ENCODE results near the gene MAN2B1. TPM values are rescaled to one million over a fixed set of nuclear protein-coding genes. Genes with fewer than 3 reads are reported as not detected.
A peak's percentile ranks its signal among the peaks of the same experiment; 100 is the strongest.

Gene MAN2B1
- total RNA-seq, 1 donor from 2014 or later, result 98.4 TPM

- Mint-ChIP-seq H3K27ac (ENCODE audit: unreplicated experiment) (no peak overlapping the region), H3K27me3 (ENCODE audit: unreplicated experiment) (peaks cover 11% of the 10 kb centered on the region), H3K9me3 (ENCODE audit: unreplicated experiment) (no peaks in the 10 kb centered on the region), H3K36me3 (ENCODE audit: low read depth, unreplicated experiment) (no peaks in the 10 kb centered on the region), H3K4me3 (ENCODE audit: unreplicated experiment) (no peak overlapping the region), H3K4me1 (ENCODE audit: unreplicated experiment) (peaks cover 12% of the 10 kb centered on the region)
- TF ChIP-seq CTCF (IDR thresholded peaks at IDR 0.05; ENCODE audit: unreplicated experiment), result no peak
- no peak for DNase-seq (ENCODE audit: low spot score)
Observed at GRCh38 chr19:12638611-12639182, 27.8 kb downstream of the MAN2B1 start.

GRCh38 chr19:12636631-12637030 is 29.9 kb downstream of the MAN2B1 start:
- no peak for TF ChIP-seq CTCF (IDR thresholded peaks at IDR 0.05; ENCODE audit: unreplicated experiment)
- H3K27ac Mint-ChIP-seq (ENCODE audit: unreplicated experiment), result no peak overlapping the region
- H3K4me1 Mint-ChIP-seq (ENCODE audit: unreplicated experiment), result peaks cover 12% of the 10 kb centered on the region
- no peak overlapping the region for H3K4me3 Mint-ChIP-seq (ENCODE audit: unreplicated experiment)
- no peaks in the 10 kb centered on the region for H3K36me3 Mint-ChIP-seq (ENCODE audit: low read depth, unreplicated experiment)
- no peaks in the 10 kb centered on the region for H3K9me3 Mint-ChIP-seq (ENCODE audit: unreplicated experiment)
- no peak for DNase-seq (ENCODE audit: low spot score)
- peaks cover 9% of the 10 kb centered on the region for H3K27me3 Mint-ChIP-seq (ENCODE audit: unreplicated experiment)

DNA sequence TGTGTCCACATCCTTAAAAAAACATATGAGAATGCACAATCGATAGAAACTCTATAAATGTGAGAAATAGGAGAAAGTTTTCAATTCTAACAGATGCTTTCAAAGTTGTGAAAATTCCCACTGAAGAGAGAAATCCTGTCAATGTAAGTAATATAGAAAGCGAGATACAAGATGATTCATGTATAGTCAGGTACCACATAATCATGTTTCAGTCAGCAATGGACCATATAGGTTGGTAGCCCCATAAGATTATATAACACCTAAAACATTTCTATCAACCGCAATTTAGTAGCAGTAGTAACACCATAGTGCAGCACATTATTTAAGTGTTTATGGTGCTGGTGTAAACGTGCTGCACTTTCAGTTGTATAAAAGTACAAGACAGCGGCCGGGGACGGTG is 37.3 kb downstream of the MAN2B1 start:
- H3K9me3 Mint-ChIP-seq (ENCODE audit: unreplicated experiment), result peaks cover 17% of the 10 kb centered on the region
- H3K4me1 Mint-ChIP-seq (ENCODE audit: unreplicated experiment), result no peaks in the 10 kb centered on the region
- no peak for DNase-seq (ENCODE audit: low spot score)
- peak overlapping the region; percentile 90 for H3K4me3 Mint-ChIP-seq (ENCODE audit: unreplicated experiment)
- peaks cover 54% of the 10 kb centered on the region for H3K36me3 Mint-ChIP-seq (ENCODE audit: low read depth, unreplicated experiment)
- no peaks in the 10 kb centered on the region for H3K27me3 Mint-ChIP-seq (ENCODE audit: unreplicated experiment)
- TF ChIP-seq CTCF (IDR thresholded peaks at IDR 0.05; ENCODE audit: unreplicated experiment), result no peak
- H3K27ac Mint-ChIP-seq (ENCODE audit: unreplicated experiment), result no peak overlapping the region

GRCh38 chr19:12628040-12629022 is 38.2 kb downstream of the MAN2B1 start:
- no peaks in the 10 kb centered on the region for H3K27me3 Mint-ChIP-seq (ENCODE audit: unreplicated experiment)
- no peak for TF ChIP-seq CTCF (IDR thresholded peaks at IDR 0.05; ENCODE audit: unreplicated experiment)
- DNase-seq (ENCODE audit: low spot score), result no peak
- no peaks in the 10 kb centered on the region for H3K4me1 Mint-ChIP-seq (ENCODE audit: unreplicated experiment)
- H3K36me3 Mint-ChIP-seq (ENCODE audit: low read depth, unreplicated experiment), result peaks cover 60% of the 10 kb centered on the region
- no peak overlapping the region for H3K27ac Mint-ChIP-seq (ENCODE audit: unreplicated experiment)
- peaks cover 17% of the 10 kb centered on the region for H3K9me3 Mint-ChIP-seq (ENCODE audit: unreplicated experiment)
- H3K4me3 Mint-ChIP-seq (ENCODE audit: unreplicated experiment), result peak overlapping the region; percentile 90

DNA sequence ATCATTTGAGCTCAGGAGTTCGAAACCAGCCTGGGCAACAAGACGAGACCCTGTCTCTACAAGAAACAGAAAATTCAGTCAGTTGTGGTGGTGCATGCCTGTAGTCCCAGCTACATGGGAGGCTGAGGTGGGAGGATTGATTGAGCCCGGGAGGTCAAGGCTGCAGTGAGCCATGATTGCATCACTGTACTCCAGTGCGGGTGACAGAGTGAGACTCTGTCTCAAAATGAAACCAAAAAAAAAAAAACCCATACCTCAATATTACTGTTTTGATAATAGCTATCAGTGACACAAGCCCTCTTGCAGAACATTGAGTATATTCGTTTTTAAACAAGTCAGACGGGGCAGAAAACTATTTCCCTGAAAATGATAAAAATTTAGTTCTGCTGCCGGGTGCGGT is 39.6 kb downstream of the MAN2B1 start:
- no peak for TF ChIP-seq CTCF (IDR thresholded peaks at IDR 0.05; ENCODE audit: unreplicated experiment)
- Mint-ChIP-seq H3K4me1 (ENCODE audit: unreplicated experiment) (no peaks in the 10 kb centered on the region), H3K9me3 (ENCODE audit: unreplicated experiment) (peaks cover 17% of the 10 kb centered on the region), H3K36me3 (ENCODE audit: low read depth, unreplicated experiment) (peaks cover 68% of the 10 kb centered on the region), H3K4me3 (ENCODE audit: unreplicated experiment) (peak overlapping the region; percentile 81), H3K27ac (ENCODE audit: unreplicated experiment) (no peak overlapping the region), H3K27me3 (ENCODE audit: unreplicated experiment) (no peaks in the 10 kb centered on the region)
- no peak for DNase-seq (ENCODE audit: low spot score)

Data from endothelial cell (in vitro differentiated cells).